H9 (cell line): ENCODE results near the gene NRP2. TPM values are rescaled to one million over a fixed set of nuclear protein-coding genes. Genes with fewer than 3 reads are reported as not detected.

Experiments
- DNase-seq: peaks from one replicate; pipeline ENCODE4 v3.0.0-alpha.2; 2017
- H2AFZ ChIP-seq: one replicate; pipeline ENCODE4 v1.6.1; 2013; ENCODE audit warnings: mild to moderate bottlenecking, low read length, control low read depth, moderate library complexity
- H2AK5ac ChIP-seq: 2 replicates; pipeline ENCODE4 v1.6.1; 2013; ENCODE audit warnings: low read length, control low read depth, mixed read lengths; ENCODE audit not compliant: insufficient read length
- H2BK120ac ChIP-seq: one replicate; pipeline ENCODE4 v1.6.1; 2013; ENCODE audit warnings: low read depth, mild to moderate bottlenecking, low read length, control low read depth, inconsistent platforms; ENCODE audit not compliant: poor library complexity, severe bottlenecking
- H2BK12ac ChIP-seq: 2 replicates; pipeline ENCODE4 v1.6.1; 2013; ENCODE audit warnings: low read length, control low read depth, mixed read lengths, low read depth; ENCODE audit not compliant: insufficient read length
- H2BK15ac ChIP-seq: 2 replicates; pipeline ENCODE4 v1.6.1; 2013; ENCODE audit warnings: low read depth, low read length, control low read depth
- H2BK20ac ChIP-seq: one replicate; pipeline ENCODE4 v1.6.1; 2013; ENCODE audit warnings: low read depth, mild to moderate bottlenecking, low read length, control low read depth, inconsistent platforms; ENCODE audit not compliant: poor library complexity, severe bottlenecking
- H2BK5ac ChIP-seq: 2 replicates; pipeline ENCODE4 v1.6.1; 2013; ENCODE audit warnings: low read length, control low read depth, mixed read lengths; ENCODE audit not compliant: insufficient read length
- H3K14ac ChIP-seq: 2 replicates; pipeline ENCODE4 v1.6.1; 2013; ENCODE audit warnings: low read length, control low read depth; ENCODE audit not compliant: insufficient read depth
- H3K18ac ChIP-seq: 2 replicates; pipeline ENCODE4 v1.6.1; 2013; ENCODE audit warnings: low read depth, mild to moderate bottlenecking, mixed read lengths, low read length, control low read depth; ENCODE audit not compliant: insufficient read length
- H3K23ac ChIP-seq: 2 replicates; pipeline ENCODE4 v1.6.1; 2013; ENCODE audit warnings: low read length, control low read depth, mixed read lengths, low read depth; ENCODE audit not compliant: insufficient read length
- H3K23me2 ChIP-seq: 2 replicates; pipeline ENCODE4 v1.6.1; 2013; ENCODE audit warnings: low read depth, mild to moderate bottlenecking, mixed read lengths, low read length, control low read depth; ENCODE audit not compliant: insufficient read length, poor library complexity, severe bottlenecking
- H3K27ac ChIP-seq: 2 replicates; pipeline ENCODE4 v1.5.1; 2013; ENCODE audit warnings: low read length, control low read depth, mixed read lengths, low read depth; ENCODE audit not compliant: insufficient read length
- H3K27me3 ChIP-seq: 2 replicates; pipeline ENCODE4 v1.6.1; 2013; ENCODE audit warnings: low read length, control low read depth, inconsistent platforms; ENCODE audit not compliant: insufficient read depth
- H3K4ac ChIP-seq: 2 replicates; pipeline ENCODE4 v1.6.1; 2013; ENCODE audit warnings: low read depth, mild to moderate bottlenecking, control low read depth, inconsistent platforms, low read length, moderate library complexity
- H3K4me1 ChIP-seq: 2 replicates; pipeline ENCODE4 v1.6.1; 2013; ENCODE audit warnings: low read length, control low read depth, inconsistent platforms; ENCODE audit not compliant: insufficient read depth
- H3K4me2 ChIP-seq: 2 replicates; pipeline ENCODE4 v1.6.1; 2013; ENCODE audit warnings: low read length, control low read depth, mixed read lengths; ENCODE audit not compliant: insufficient read length, insufficient read depth
- H3K56ac ChIP-seq: 2 replicates; pipeline ENCODE4 v1.6.1; 2013; ENCODE audit warnings: low read depth, mild to moderate bottlenecking, mixed read lengths, low read length, control low read depth; ENCODE audit not compliant: insufficient read length
- H3K79me1 ChIP-seq: 2 replicates; pipeline ENCODE4 v1.6.1; 2013; ENCODE audit warnings: low read depth, mild to moderate bottlenecking, moderate library complexity, low read length, control low read depth, inconsistent platforms; ENCODE audit not compliant: insufficient read depth, poor library complexity, severe bottlenecking
- H3K79me2 ChIP-seq: 2 replicates; pipeline ENCODE4 v1.6.1; 2013; ENCODE audit warnings: low read length, control low read depth, inconsistent platforms; ENCODE audit not compliant: insufficient read depth
- H3K9ac ChIP-seq: 2 replicates; pipeline ENCODE4 v1.6.1; 2013; ENCODE audit warnings: low read length, control low read depth, mixed read lengths; ENCODE audit not compliant: insufficient read length; ENCODE audit errors: extremely low read depth
- H3K9me3 ChIP-seq: one replicate; pipeline ENCODE4 v1.6.1; 2013; ENCODE audit warnings: low read depth, low read length, inconsistent platforms; ENCODE audit not compliant: control insufficient read depth
- H3T11ph ChIP-seq: one replicate; pipeline ENCODE4 v1.6.1; 2013; ENCODE audit warnings: mild to moderate bottlenecking, low read length, control low read depth, inconsistent platforms
- H4K20me1 ChIP-seq: one replicate; pipeline ENCODE4 v1.6.1; 2013; ENCODE audit not compliant: control insufficient read depth, insufficient read length, insufficient read depth
- H4K5ac ChIP-seq: 2 replicates; pipeline ENCODE4 v1.6.1; 2013; ENCODE audit warnings: low read depth, mild to moderate bottlenecking, mixed read lengths, low read length, control low read depth; ENCODE audit not compliant: insufficient read length
- H4K8ac ChIP-seq: replicated peaks from 2 replicates; pipeline ENCODE4 v1.6.1; 2013; ENCODE audit warnings: low read length, control low read depth, mixed read lengths, low read depth; ENCODE audit not compliant: insufficient read length
- H4K91ac ChIP-seq: 2 replicates; pipeline ENCODE4 v1.6.1; 2013; ENCODE audit warnings: low read depth, mild to moderate bottlenecking, moderate library complexity, mixed read lengths, low read length, control low read depth; ENCODE audit not compliant: insufficient read length
- H3K27ac Mint-ChIP-seq, 3 experiments: 2 replicates in 2 of 3; 3 replicates in 1 of 3; pipeline ENCODE4 v1.8.0; 2020 to 2021; ENCODE audit warnings: mixed read lengths in 3 of 3, mild to moderate bottlenecking in 1 of 3, moderate library complexity in 1 of 3
- H3K27me3 Mint-ChIP-seq: 2 replicates; pipeline ENCODE4 v1.8.0; 2021; ENCODE audit warnings: low read depth, mild to moderate bottlenecking, moderate library complexity, mixed read lengths
- H3K36me3 Mint-ChIP-seq, 3 experiments: 2 replicates in 2 of 3; 3 replicates in 1 of 3; pipeline ENCODE4 v1.8.0; 2020 to 2021; ENCODE audit warnings: low read depth in 3 of 3, mixed read lengths in 3 of 3; ENCODE audit not compliant: insufficient read depth in 1 of 3
- H3K4me1 Mint-ChIP-seq, 2 experiments: 2 replicates each; pipeline ENCODE4 v1.8.0; 2020; ENCODE audit warnings: mixed read lengths in 2 of 2
- H3K4me3 Mint-ChIP-seq, 2 experiments: 2 replicates in 1 of 2; 3 replicates in 1 of 2; pipeline ENCODE4 v1.8.0; 2020 to 2021; ENCODE audit warnings: mild to moderate bottlenecking in 2 of 2, mixed read lengths in 2 of 2, moderate library complexity in 1 of 2
- H3K9me3 Mint-ChIP-seq, 2 experiments: 2 replicates in 1 of 2; 3 replicates in 1 of 2; pipeline ENCODE4 v1.8.0; 2020; ENCODE audit warnings: mild to moderate bottlenecking in 2 of 2, mixed read lengths in 2 of 2, moderate library complexity in 1 of 2
- WGBS: extraction: QIAGEN DNeasy Blood & Tissue Kit; methylation state at CpG from one replicate; pipeline ENCODE4 v1.1.7; 2013; ENCODE audit warnings: missing lambda C conversion rate, low lambda C conversion rate, mixed read lengths; ENCODE audit not compliant: insufficient read length; ENCODE audit errors: extremely low coverage; 5-methylcytosine and 5-hydroxymethylcytosine counted together
- total RNA-seq: library from RNA; stranded (reverse); gene quantifications from 2 replicates; pipeline ENCODE4 v1.2.1, GENCODE V29; 2021
- TF ChIP-seq, protein P1 (sequence below): fragments of 200-600 bp; sonication (generic); conservative IDR thresholded peaks from 3 replicates; pipeline ENCODE4 v1.8.0; 2021; ENCODE audit warnings: antibody characterized with exemption, mild to moderate bottlenecking

The NRP2 gene
- total RNA-seq, 1 experiment from 2014 or later: 19.7 TPM

GRCh38 chr2:205633994-205634393, 48.3 kb upstream of the NRP2 start:
- no peaks in the 10 kb centered on the region for H3K9me3 ChIP-seq
- no peak overlapping the region for H2BK20ac ChIP-seq
- TF ChIP-seq, protein P1, sequence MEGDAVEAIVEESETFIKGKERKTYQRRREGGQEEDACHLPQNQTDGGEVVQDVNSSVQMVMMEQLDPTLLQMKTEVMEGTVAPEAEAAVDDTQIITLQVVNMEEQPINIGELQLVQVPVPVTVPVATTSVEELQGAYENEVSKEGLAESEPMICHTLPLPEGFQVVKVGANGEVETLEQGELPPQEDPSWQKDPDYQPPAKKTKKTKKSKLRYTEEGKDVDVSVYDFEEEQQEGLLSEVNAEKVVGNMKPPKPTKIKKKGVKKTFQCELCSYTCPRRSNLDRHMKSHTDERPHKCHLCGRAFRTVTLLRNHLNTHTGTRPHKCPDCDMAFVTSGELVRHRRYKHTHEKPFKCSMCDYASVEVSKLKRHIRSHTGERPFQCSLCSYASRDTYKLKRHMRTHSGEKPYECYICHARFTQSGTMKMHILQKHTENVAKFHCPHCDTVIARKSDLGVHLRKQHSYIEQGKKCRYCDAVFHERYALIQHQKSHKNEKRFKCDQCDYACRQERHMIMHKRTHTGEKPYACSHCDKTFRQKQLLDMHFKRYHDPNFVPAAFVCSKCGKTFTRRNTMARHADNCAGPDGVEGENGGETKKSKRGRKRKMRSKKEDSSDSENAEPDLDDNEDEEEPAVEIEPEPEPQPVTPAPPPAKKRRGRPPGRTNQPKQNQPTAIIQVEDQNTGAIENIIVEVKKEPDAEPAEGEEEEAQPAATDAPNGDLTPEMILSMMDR: no peak
- no peak overlapping the region for H2BK12ac ChIP-seq
- H3K4me1 ChIP-seq: peaks cover 6% of the 10 kb centered on the region; the same call in 1 of the 2 replicates
- peaks cover 6 to 9% of the 10 kb centered on the region in 2 experiments for H3K9me3 Mint-ChIP-seq
- WGBS: no CpG with 5 or more reads among the region's 1 CpG
- peaks cover 0 to 13% (median 2%) of the 10 kb centered on the region in 3 experiments; a peak in 5 of 7 replicates for H3K36me3 Mint-ChIP-seq
- H2AK5ac ChIP-seq: no peak overlapping the region
- H3K23me2 ChIP-seq: no peaks in the 10 kb centered on the region
- no peak overlapping the region for H3K27ac ChIP-seq
- H3K4me2 ChIP-seq: no peak overlapping the region
- no peaks in the 10 kb centered on the region for H3K79me1 ChIP-seq
- H3K4me1 Mint-ChIP-seq: peaks cover 14 to 16% of the 10 kb centered on the region in 2 experiments
- DNase-seq: no peak
- no peak overlapping the region for H3K14ac ChIP-seq
- no peak overlapping the region for H2BK15ac ChIP-seq
- H3K4ac ChIP-seq: no peak overlapping the region
- H3K27ac Mint-ChIP-seq: no peak overlapping the region
- no peak overlapping the region for H4K8ac ChIP-seq
- H3K79me2 ChIP-seq: no peaks in the 10 kb centered on the region
- peaks cover 1% of the 10 kb centered on the region for H3K27me3 Mint-ChIP-seq
- H3K56ac ChIP-seq: no peak overlapping the region
- H3K4me3 Mint-ChIP-seq: no peak overlapping the region
- H3K27me3 ChIP-seq: no peaks in the 10 kb centered on the region
- H3K9ac ChIP-seq: no peak overlapping the region
- H2BK5ac ChIP-seq: no peak overlapping the region
- H4K91ac ChIP-seq: no peak overlapping the region
- no peak overlapping the region for H3T11ph ChIP-seq
- H3K23ac ChIP-seq: no peak overlapping the region
- H2BK120ac ChIP-seq: no peak overlapping the region
- no peak overlapping the region for H4K5ac ChIP-seq
- no peak overlapping the region for H3K18ac ChIP-seq
- H4K20me1 ChIP-seq: no peaks in the 10 kb centered on the region
- no peak overlapping the region for H2AFZ ChIP-seq
